Measurements from ENCODE around the gene ETNK2. TPM values are rescaled to one million over a fixed set of nuclear protein-coding genes. Genes with fewer than 3 reads are reported as not detected.
"Not testable (repeated sequence)": the region's sequence is repeated elsewhere in the genome, so short reads cannot be mapped to it uniquely, and the experiment has no call there.

The ETNK2 gene
- total and polyA plus RNA-seq, 2 donors from 2014 or later = 33.3 to 166 TPM

- peaks cover 0 to 51% (median 36%) of the 10 kb centered on the region in 3 donors for H3K4me1 ChIP-seq (ENCODE audit: control insufficient read depth in 2 of 3, insufficient read depth in 2 of 3, low read depth in 1 of 3, low read length in 3 of 3)
- no peak for TF ChIP-seq CTCF (IDR thresholded peaks at IDR 0.05; ENCODE audit: borderline replicate concordance, extremely low read depth, insufficient read depth)
- no peak overlapping the region for H3K9ac ChIP-seq (ENCODE audit: low read length in 3 of 3)
- H3K4me3 ChIP-seq (ENCODE audit: low read length in 3 of 3) = peak overlapping the region in 1 of 3 donors; percentile 0
- peak overlapping the region; percentile 33 to 55 for H3K27ac ChIP-seq (ENCODE audit: low read depth in 2 of 2, low read length in 2 of 2)
- FAIRE-seq (no peak), DNase-seq (peak in 1 of 5 donors; percentile 76)
- no peaks in the 10 kb centered on the region for H3K36me3 ChIP-seq (ENCODE audit: control insufficient read depth in 2 of 3, insufficient read depth in 3 of 3, low read length in 3 of 3)
- no peaks in the 10 kb centered on the region for H3K27me3 ChIP-seq (ENCODE audit: control insufficient read depth, insufficient read depth, low read length)
- intact Hi-C loops (cut with DNase I) = no loop called here
- H3K9me3 ChIP-seq (ENCODE audit: control insufficient read depth in 2 of 3, insufficient read depth in 1 of 3, low read length in 3 of 3) = no peaks in the 10 kb centered on the region
Measured at GRCh38 chr1:204102029-204102611, 49.7 kb downstream of the ETNK2 start.

GRCh38 chr1:204099754-204100153, 52.1 kb downstream of the ETNK2 start:
- not testable (repeated sequence) for FAIRE-seq; H3K9me3 ChIP-seq (ENCODE audit: control insufficient read depth in 2 of 3, insufficient read depth in 1 of 3, low read length in 3 of 3); H3K27ac ChIP-seq (ENCODE audit: low read depth in 2 of 2, low read length in 2 of 2)

GRCh38 chr1:204098683-204099082, 53.2 kb downstream of the ETNK2 start:
- H3K4me1 ChIP-seq (ENCODE audit: control insufficient read depth in 2 of 3, insufficient read depth in 2 of 3, low read depth in 1 of 3, low read length in 3 of 3) = peaks cover 4 to 57% (median 53%) of the 10 kb centered on the region in 3 donors
- H3K9ac ChIP-seq (ENCODE audit: low read length in 3 of 3) = no peak overlapping the region
- no peak for TF ChIP-seq CTCF (IDR thresholded peaks at IDR 0.05; ENCODE audit: borderline replicate concordance, extremely low read depth, insufficient read depth)
- H3K9me3 ChIP-seq (ENCODE audit: control insufficient read depth in 2 of 3, insufficient read depth in 1 of 3, low read length in 3 of 3) = no peaks in the 10 kb centered on the region
- H3K27me3 ChIP-seq (ENCODE audit: control insufficient read depth, insufficient read depth, low read length) = no peaks in the 10 kb centered on the region
- H3K36me3 ChIP-seq (ENCODE audit: control insufficient read depth in 2 of 3, insufficient read depth in 3 of 3, low read length in 3 of 3) = no peaks in the 10 kb centered on the region
- H3K27ac ChIP-seq (ENCODE audit: low read depth in 2 of 2, low read length in 2 of 2) = peak overlapping the region in 1 of 2 donors; percentile 13
- FAIRE-seq = no peak
- intact Hi-C loops (cut with DNase I) = no loop called here
- DNase-seq = peak in 1 of 5 donors; percentile 30
- H3K4me3 ChIP-seq (ENCODE audit: low read length in 3 of 3) = no peak overlapping the region

More at GRCh38 chr1:204099754-204100153, 52.1 kb downstream of the ETNK2 start:
- H3K36me3 ChIP-seq (ENCODE audit: control insufficient read depth in 2 of 3, insufficient read depth in 3 of 3, low read length in 3 of 3); H3K27me3 ChIP-seq (ENCODE audit: control insufficient read depth, insufficient read depth, low read length); H3K4me3 ChIP-seq (ENCODE audit: low read length in 3 of 3); intact Hi-C loops (cut with DNase I); DNase-seq; H3K9ac ChIP-seq (ENCODE audit: low read length in 3 of 3): not testable (repeated sequence)
- H3K4me1 ChIP-seq (ENCODE audit: control insufficient read depth in 2 of 3, insufficient read depth in 2 of 3, low read depth in 1 of 3, low read length in 3 of 3) = peaks cover 0 to 53% (median 52%) of the 10 kb centered on the region in 3 donors

- no peak for FAIRE-seq
- H3K4me1 ChIP-seq (ENCODE audit: control insufficient read depth in 2 of 3, insufficient read depth in 2 of 3, low read depth in 1 of 3, low read length in 3 of 3) = peaks cover 4 to 54% (median 50%) of the 10 kb centered on the region in 3 donors
- no peaks in the 10 kb centered on the region for H3K9me3 ChIP-seq (ENCODE audit: control insufficient read depth in 2 of 3, insufficient read depth in 1 of 3, low read length in 3 of 3)
- H3K27ac ChIP-seq (ENCODE audit: low read depth in 2 of 2, low read length in 2 of 2) = no peak overlapping the region
- no peaks in the 10 kb centered on the region for H3K36me3 ChIP-seq (ENCODE audit: control insufficient read depth in 2 of 3, insufficient read depth in 3 of 3, low read length in 3 of 3)
- no peak overlapping the region for H3K4me3 ChIP-seq (ENCODE audit: low read length in 3 of 3)
- no peak for TF ChIP-seq CTCF (IDR thresholded peaks at IDR 0.05; ENCODE audit: borderline replicate concordance, extremely low read depth, insufficient read depth)
- peak in 1 of 5 donors; percentile 41 for DNase-seq
- no peak overlapping the region for H3K9ac ChIP-seq (ENCODE audit: low read length in 3 of 3)
- intact Hi-C loops (cut with DNase I) = no loop called here
- no peaks in the 10 kb centered on the region for H3K27me3 ChIP-seq (ENCODE audit: control insufficient read depth, insufficient read depth, low read length)
Measured at GRCh38 chr1:204096931-204097330, 54.9 kb downstream of the ETNK2 start.
